H1 (cell line): Measurements from ENCODE around the gene ACTR8.

ENCODE experiments used
- CHD1 ChIP-seq: IDR thresholded peaks from 2 replicates; pipeline ENCODE4 v1.6.1; 2012; ENCODE audit warnings: low read depth, low read length, improper control_type of control experiment
- CREB1 ChIP-seq: IDR thresholded peaks from 2 replicates; pipeline ENCODE4 v1.6.1; 2012; ENCODE audit warnings: inconsistent platforms
- EP300 ChIP-seq, 2 experiments: IDR thresholded peaks; 1 replicate in 1 of 2; 2 replicates in 1 of 2; pipeline ENCODE4 v1.6.1; 2011 to 2012; ENCODE audit warnings: low read depth in 2 of 2, low read length in 2 of 2, mild to moderate bottlenecking in 2 of 2, borderline replicate concordance in 1 of 2, inconsistent platforms in 1 of 2, moderate library complexity in 1 of 2
- KDM1A ChIP-seq: fragments of 200-600, 300-600 bp; sonication (generic); IDR thresholded peaks from 2 replicates; pipeline ENCODE4 v1.7.1; 2016; ENCODE audit warnings: mild to moderate bottlenecking, low read length, borderline replicate concordance
- POLR2A ChIP-seq, 2 experiments: IDR thresholded peaks; 1 replicate in 1 of 2; 2 replicates in 1 of 2; pipeline ENCODE4 v1.6.1; 2011; ENCODE audit warnings: low read depth in 2 of 2, low read length in 2 of 2, mild to moderate bottlenecking in 2 of 2; ENCODE audit errors: control extremely low read depth in 1 of 2
- POLR2AphosphoS5 ChIP-seq: IDR thresholded peaks from 2 replicates; pipeline ENCODE4 v1.6.1; 2011; ENCODE audit warnings: low read depth, low read length
- SIN3A ChIP-seq, 2 experiments: IDR thresholded peaks in 1 of 2; conservative IDR thresholded peaks in 1 of 2; 2 replicates each; pipeline ENCODE4 v1.6.1; 2011 to 2012; ENCODE audit warnings: low read length in 2 of 2, improper control_type of control experiment in 1 of 2, low read depth in 1 of 2, mild to moderate bottlenecking in 1 of 2
- SP1 ChIP-seq: IDR thresholded peaks from 2 replicates; pipeline ENCODE4 v1.6.1; 2011; ENCODE audit warnings: low read depth, low read length
- TAF1 ChIP-seq: IDR thresholded peaks from 2 replicates; pipeline ENCODE4 v1.6.1; 2011; ENCODE audit warnings: mild to moderate bottlenecking, low read depth, low read length
- TCF12 ChIP-seq: IDR thresholded peaks from 2 replicates; pipeline ENCODE4 v1.6.1; 2011; ENCODE audit warnings: low read depth, mild to moderate bottlenecking, low read length
- YY1 ChIP-seq: IDR thresholded peaks from 2 replicates; pipeline ENCODE4 v1.6.1; 2011; ENCODE audit warnings: low read depth, mild to moderate bottlenecking, low read length
- TF ChIP-seq, protein P1 (sequence below), 3 experiments: IDR thresholded peaks; 1 replicate in 2 of 3; 2 replicates in 1 of 3; pipeline versions ENCODE4 v1.5.1 to v1.6.1; 2011; ENCODE audit warnings: low read length in 3 of 3, mild to moderate bottlenecking in 3 of 3, inconsistent platforms in 2 of 3, low read depth in 1 of 3, moderate library complexity in 1 of 3; ENCODE audit not compliant: insufficient read depth in 1 of 3; ENCODE audit errors: control extremely low read depth in 1 of 3

DNA sequence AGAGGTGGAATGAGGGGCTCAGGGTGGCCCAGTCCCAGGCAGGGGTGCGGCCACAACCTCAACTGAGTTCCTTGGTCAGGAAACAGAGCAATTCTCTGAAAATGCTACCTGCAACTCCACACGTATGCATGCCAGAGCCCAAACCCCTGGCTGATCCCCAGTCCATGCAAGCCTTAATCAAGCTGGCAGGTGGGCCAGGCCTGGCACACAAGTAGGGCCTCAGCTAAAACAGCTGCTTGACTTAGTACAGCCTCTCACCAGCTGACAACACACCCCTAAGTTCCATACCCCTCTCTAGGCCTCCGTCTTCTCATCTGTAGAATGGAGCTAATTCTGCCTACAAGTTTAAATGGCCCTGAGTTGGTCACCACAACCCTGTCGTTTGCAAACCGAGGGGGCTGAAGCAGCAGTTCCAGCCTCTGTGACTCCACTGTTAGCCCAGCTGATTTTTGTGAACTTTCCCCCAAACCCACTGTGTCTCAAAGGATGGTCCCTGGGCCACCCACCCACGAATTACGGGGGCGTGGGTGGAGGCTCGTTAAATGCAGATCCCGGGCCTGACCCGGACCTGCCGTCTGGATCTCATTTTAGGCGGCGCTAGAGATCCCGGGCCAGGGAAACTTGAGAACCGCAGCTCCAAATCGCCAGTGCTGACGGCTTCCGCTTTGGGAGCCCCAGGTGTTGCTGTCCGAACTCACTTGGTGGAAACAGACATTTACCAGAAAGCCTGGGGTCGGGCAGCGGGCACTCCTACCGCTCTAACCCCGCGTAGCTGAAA, 36.7 kb downstream of the ACTR8 start:
- TF ChIP-seq TAF1 (no peak; the same call in none of the 2 replicates), TCF12 (0 out of 2 replicates have a peak, but pooled peaks have one; percentile 30), SIN3A (conservative IDR thresholded peaks at IDR 0.05 in 1 of 2, IDR thresholded peaks at IDR 0.05 in 1 of 2; ENCODE audit: low read depth in 1 of 2, low read length in 2 of 2) (no peak; a peak in 1 of 4 replicates), KDM1A (peak; percentile 91), CHD1 (no peak), POLR2A (IDR thresholded peaks at IDR 0.05; ENCODE audit: control extremely low read depth in 1 of 2, low read depth in 2 of 2, low read length in 2 of 2) (peak in 1 of 2 experiments; percentile 45; a peak in 2 of 3 replicates), YY1 (no peak; the same call in 1 of the 2 replicates), EP300 (IDR thresholded peaks at IDR 0.05; ENCODE audit: borderline replicate concordance in 1 of 2, low read depth in 2 of 2, low read length in 2 of 2) (no peak), CREB1 (no peak), POLR2AphosphoS5 (no peak), SP1 (no peak)
- TF ChIP-seq, protein P1, sequence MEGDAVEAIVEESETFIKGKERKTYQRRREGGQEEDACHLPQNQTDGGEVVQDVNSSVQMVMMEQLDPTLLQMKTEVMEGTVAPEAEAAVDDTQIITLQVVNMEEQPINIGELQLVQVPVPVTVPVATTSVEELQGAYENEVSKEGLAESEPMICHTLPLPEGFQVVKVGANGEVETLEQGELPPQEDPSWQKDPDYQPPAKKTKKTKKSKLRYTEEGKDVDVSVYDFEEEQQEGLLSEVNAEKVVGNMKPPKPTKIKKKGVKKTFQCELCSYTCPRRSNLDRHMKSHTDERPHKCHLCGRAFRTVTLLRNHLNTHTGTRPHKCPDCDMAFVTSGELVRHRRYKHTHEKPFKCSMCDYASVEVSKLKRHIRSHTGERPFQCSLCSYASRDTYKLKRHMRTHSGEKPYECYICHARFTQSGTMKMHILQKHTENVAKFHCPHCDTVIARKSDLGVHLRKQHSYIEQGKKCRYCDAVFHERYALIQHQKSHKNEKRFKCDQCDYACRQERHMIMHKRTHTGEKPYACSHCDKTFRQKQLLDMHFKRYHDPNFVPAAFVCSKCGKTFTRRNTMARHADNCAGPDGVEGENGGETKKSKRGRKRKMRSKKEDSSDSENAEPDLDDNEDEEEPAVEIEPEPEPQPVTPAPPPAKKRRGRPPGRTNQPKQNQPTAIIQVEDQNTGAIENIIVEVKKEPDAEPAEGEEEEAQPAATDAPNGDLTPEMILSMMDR (IDR thresholded peaks at IDR 0.05; ENCODE audit: control extremely low read depth in 1 of 3, insufficient read depth in 1 of 3, low read depth in 1 of 3, low read length in 3 of 3), result peak; percentile 9 to 49 (median 30); a peak in 3 of 4 replicates
